Loucy (cell line): ENCODE measurements around the gene GPC5.

Experiments used
- H2AFZ ChIP-seq: fragments of 200-600 bp; sonication (generic); 2 replicates; pipeline ENCODE4 v1.6.0; 2016; ENCODE audit warnings: antibody characterized with exemption, mild to moderate bottlenecking, low read length, moderate library complexity
- H3F3A ChIP-seq: fragments of 200-600 bp; 2 replicates; pipeline ENCODE4 v1.6.0; 2016; ENCODE audit warnings: antibody characterized with exemption, low read depth, mild to moderate bottlenecking
- H3K27me3 ChIP-seq: fragments of 200-600 bp; sonication (generic); 2 replicates; pipeline ENCODE4 v1.6.1; 2014; ENCODE audit warnings: low read length, mild to moderate bottlenecking; ENCODE audit not compliant: insufficient read depth, poor library complexity, severe bottlenecking
- H3K36me3 ChIP-seq: fragments of 200-600 bp; sonication (generic); 2 replicates; pipeline ENCODE4 v1.6.1; 2016; ENCODE audit warnings: low read length; ENCODE audit not compliant: insufficient read depth
- H3K4me1 ChIP-seq: fragments of 200-600 bp; sonication (generic); 2 replicates; pipeline ENCODE4 v1.5.1; 2014; ENCODE audit warnings: low read length, mild to moderate bottlenecking; ENCODE audit not compliant: insufficient read depth, poor library complexity, severe bottlenecking
- H3K4me2 ChIP-seq: fragments of 200-600 bp; sonication (generic); 2 replicates; pipeline ENCODE4 v1.6.0; 2014; ENCODE audit warnings: antibody characterized with exemption, low read length, low read depth, mild to moderate bottlenecking; ENCODE audit not compliant: poor library complexity, severe bottlenecking
- H3K4me3 ChIP-seq: fragments of 200-600 bp; sonication (generic); 2 replicates; pipeline ENCODE4 v1.5.1; 2014; ENCODE audit warnings: low read length, mild to moderate bottlenecking, mixed read lengths; ENCODE audit not compliant: poor library complexity, severe bottlenecking
- H3K79me2 ChIP-seq: fragments of 200-600 bp; sonication (generic); 2 replicates; pipeline ENCODE4 v1.6.1; 2014; ENCODE audit warnings: low read length; ENCODE audit not compliant: insufficient read depth
- H3K9ac ChIP-seq: fragments of 200-600 bp; sonication (generic); 2 replicates; pipeline ENCODE4 v1.6.0; 2014; ENCODE audit warnings: mild to moderate bottlenecking, low read depth, low read length, moderate library complexity; ENCODE audit not compliant: poor library complexity, severe bottlenecking
- H3K9me2 ChIP-seq: fragments of 200-600 bp; sonication (generic); replicated peaks from 2 replicates; pipeline ENCODE4 v1.6.1; 2016; ENCODE audit warnings: low read depth, low read length, mixed read lengths
- H3K9me3 ChIP-seq: fragments of 200-600 bp; sonication (generic); 2 replicates; pipeline ENCODE4 v1.6.1; 2014; ENCODE audit warnings: mild to moderate bottlenecking, antibody characterized with exemption, low read length, low read depth; ENCODE audit not compliant: insufficient read depth
- H4K20me1 ChIP-seq: fragments of 200-600 bp; sonication (generic); 2 replicates; pipeline ENCODE4 v1.6.0; 2014; ENCODE audit warnings: antibody characterized with exemption, low read length, mild to moderate bottlenecking; ENCODE audit not compliant: insufficient read depth, poor library complexity, severe bottlenecking
- EZH2phosphoT487 ChIP-seq: fragments of 200-600 bp; IDR thresholded peaks from 2 replicates; pipeline ENCODE4 v1.6.1; 2018; ENCODE audit warnings: antibody characterized with exemption, mild to moderate bottlenecking, moderate library complexity, borderline replicate concordance
- TF ChIP-seq, protein P1 (sequence below): fragments of 200-600 bp; sonication (generic); conservative IDR thresholded peaks from 2 replicates; pipeline ENCODE4 v1.5.1; 2014; ENCODE audit warnings: mild to moderate bottlenecking, antibody characterized with exemption, low read length

GPC5 gene

DNA sequence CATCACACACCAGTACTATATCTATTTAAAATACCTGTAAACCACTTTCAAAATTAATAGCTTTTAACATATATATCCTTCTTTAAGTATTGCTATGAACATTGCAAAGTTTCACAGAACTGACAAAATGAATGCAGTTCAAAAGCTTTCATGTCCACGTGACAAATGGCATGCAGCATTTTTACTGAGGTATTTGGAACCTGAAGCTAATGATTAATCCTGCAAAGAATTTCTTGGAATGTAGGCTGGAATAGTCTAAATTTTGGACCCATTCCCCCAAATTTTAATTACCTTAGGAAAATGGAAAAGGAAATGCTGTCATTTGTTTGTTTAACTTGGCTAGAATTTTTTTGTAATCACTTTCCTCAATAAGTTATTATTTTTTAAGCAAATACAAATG is 1404.4 kb downstream of the GPC5 start:
- Histone ChIP-seq H3K27me3 (no peaks in the 10 kb centered on the region), H3K36me3 (no peaks in the 10 kb centered on the region), H3K4me3 (no peak overlapping the region), H4K20me1 (no peaks in the 10 kb centered on the region), H3K4me2 (no peak overlapping the region), H3K4me1 (no peaks in the 10 kb centered on the region), H3K9me2 (no peaks in the 10 kb centered on the region), H2AFZ (no peak overlapping the region), H3K79me2 (no peaks in the 10 kb centered on the region), H3F3A (no peaks in the 10 kb centered on the region), H3K9me3 (no peaks in the 10 kb centered on the region), H3K9ac (no peak overlapping the region)
- TF ChIP-seq EZH2phosphoT487 = no peak
- TF ChIP-seq, protein P1, sequence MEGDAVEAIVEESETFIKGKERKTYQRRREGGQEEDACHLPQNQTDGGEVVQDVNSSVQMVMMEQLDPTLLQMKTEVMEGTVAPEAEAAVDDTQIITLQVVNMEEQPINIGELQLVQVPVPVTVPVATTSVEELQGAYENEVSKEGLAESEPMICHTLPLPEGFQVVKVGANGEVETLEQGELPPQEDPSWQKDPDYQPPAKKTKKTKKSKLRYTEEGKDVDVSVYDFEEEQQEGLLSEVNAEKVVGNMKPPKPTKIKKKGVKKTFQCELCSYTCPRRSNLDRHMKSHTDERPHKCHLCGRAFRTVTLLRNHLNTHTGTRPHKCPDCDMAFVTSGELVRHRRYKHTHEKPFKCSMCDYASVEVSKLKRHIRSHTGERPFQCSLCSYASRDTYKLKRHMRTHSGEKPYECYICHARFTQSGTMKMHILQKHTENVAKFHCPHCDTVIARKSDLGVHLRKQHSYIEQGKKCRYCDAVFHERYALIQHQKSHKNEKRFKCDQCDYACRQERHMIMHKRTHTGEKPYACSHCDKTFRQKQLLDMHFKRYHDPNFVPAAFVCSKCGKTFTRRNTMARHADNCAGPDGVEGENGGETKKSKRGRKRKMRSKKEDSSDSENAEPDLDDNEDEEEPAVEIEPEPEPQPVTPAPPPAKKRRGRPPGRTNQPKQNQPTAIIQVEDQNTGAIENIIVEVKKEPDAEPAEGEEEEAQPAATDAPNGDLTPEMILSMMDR = no peak

DNA sequence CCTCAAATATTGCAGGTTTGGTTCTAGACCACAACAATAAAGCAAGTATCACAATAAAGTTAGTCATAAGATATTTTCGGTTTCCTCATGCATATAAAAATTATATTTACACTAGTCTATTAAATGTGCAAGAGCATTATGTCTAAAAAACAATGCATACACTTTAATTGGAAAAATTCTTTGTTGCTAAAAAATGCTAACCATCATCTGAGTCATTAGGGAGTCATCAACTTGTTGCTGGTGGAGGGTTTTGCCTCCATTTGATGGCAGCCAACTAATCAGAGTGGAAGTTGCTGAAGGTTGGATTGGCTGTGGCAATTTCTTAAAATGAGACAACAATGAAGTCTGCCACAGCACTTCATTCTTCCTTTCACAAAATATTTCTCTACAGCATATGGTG is 1405.9 kb downstream of the GPC5 start:
- Histone ChIP-seq H3K36me3 (no peaks in the 10 kb centered on the region), H3K4me2 (no peak overlapping the region), H3K9ac (no peak overlapping the region), H3K4me1 (no peaks in the 10 kb centered on the region), H3K9me2 (no peaks in the 10 kb centered on the region), H3K9me3 (no peaks in the 10 kb centered on the region), H3F3A (no peaks in the 10 kb centered on the region), H4K20me1 (no peaks in the 10 kb centered on the region), H3K27me3 (no peaks in the 10 kb centered on the region), H3K79me2 (no peaks in the 10 kb centered on the region), H2AFZ (no peak overlapping the region), H3K4me3 (no peak overlapping the region)
- TF ChIP-seq EZH2phosphoT487 = no peak
- TF ChIP-seq, protein P1 = no peak

DNA sequence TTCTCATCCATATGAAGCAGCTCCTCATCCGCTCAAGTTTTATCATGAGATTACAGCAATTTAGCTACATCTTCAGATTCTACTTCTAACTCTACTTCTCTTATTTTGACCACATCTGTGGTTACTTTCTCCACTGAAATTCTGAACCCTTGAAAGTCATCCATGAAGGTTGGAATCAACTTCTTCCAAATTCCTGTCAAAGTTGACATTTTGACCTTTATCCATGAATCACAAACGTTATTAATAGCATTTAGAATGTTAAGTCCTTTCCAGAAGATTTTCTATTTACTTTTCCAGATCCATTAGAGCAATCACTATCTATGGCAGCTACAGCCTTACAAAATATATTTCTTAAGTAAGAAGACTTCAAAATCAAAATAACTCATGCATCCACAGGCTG is 1406.5 kb downstream of the GPC5 start:
- H3K9ac ChIP-seq = no peak overlapping the region
- no peaks in the 10 kb centered on the region for H4K20me1 ChIP-seq
- H3K4me3 ChIP-seq = no peak overlapping the region
- no peaks in the 10 kb centered on the region for H3K79me2 ChIP-seq
- TF ChIP-seq EZH2phosphoT487 = no peak
- TF ChIP-seq, protein P1 = no peak
- H3F3A ChIP-seq = no peaks in the 10 kb centered on the region
- no peaks in the 10 kb centered on the region for H3K27me3 ChIP-seq
- no peaks in the 10 kb centered on the region for H3K36me3 ChIP-seq
- H2AFZ ChIP-seq = no peak overlapping the region
- H3K4me1 ChIP-seq = no peaks in the 10 kb centered on the region
- no peak overlapping the region for H3K4me2 ChIP-seq
- H3K9me2 ChIP-seq = no peaks in the 10 kb centered on the region
- H3K9me3 ChIP-seq = no peaks in the 10 kb centered on the region
